ENCODE results near the gene SND1. TPM values are rescaled to one million over a fixed set of nuclear protein-coding genes. Genes with fewer than 3 reads are reported as not detected.
A peak's percentile ranks its signal among the peaks of the same experiment; 100 is the strongest.

Gene SND1
- total RNA-seq, 2 donors from 2014 or later = 246 to 256 TPM

- Mint-ChIP-seq H3K4me3 (no peak overlapping the region), H3K27ac (no peak overlapping the region), H3K36me3 (ENCODE audit: low read depth) (peaks cover 98% of the 10 kb centered on the region), H3K9me3 (no peaks in the 10 kb centered on the region), H3K4me1 (peaks cover 13% of the 10 kb centered on the region), H3K27me3 (no peaks in the 10 kb centered on the region)
- ATAC-seq (replicated peaks) = no peak
Measured at GRCh38 chr7:127713758-127714157, 61.8 kb downstream of the SND1 start.

DNA sequence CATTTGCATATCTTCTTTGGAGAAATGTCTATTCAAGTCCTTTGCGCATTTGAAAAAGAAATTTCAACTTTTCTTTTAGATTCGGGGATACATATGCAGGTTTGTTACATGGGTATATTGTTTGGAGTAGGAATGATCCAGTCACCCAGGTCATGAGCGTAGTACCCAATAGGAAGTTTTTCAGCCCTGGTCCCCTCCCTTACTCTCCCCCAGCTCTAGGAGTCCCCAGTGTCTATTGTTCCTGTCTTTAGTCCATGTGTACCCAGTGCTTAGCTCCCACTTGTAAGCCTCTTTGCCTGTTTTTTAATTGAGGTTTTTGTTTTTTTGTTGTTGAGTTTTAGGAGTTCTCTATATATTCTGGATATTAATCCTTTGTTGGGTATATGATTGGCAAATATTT, 63.3 kb downstream of the SND1 start:
- Mint-ChIP-seq H3K27me3 (no peaks in the 10 kb centered on the region), H3K36me3 (ENCODE audit: low read depth) (peaks cover 98% of the 10 kb centered on the region), H3K9me3 (no peaks in the 10 kb centered on the region), H3K4me3 (no peak overlapping the region), H3K27ac (no peak overlapping the region), H3K4me1 (peaks cover 20% of the 10 kb centered on the region)
- no peak for ATAC-seq (replicated peaks)

DNA sequence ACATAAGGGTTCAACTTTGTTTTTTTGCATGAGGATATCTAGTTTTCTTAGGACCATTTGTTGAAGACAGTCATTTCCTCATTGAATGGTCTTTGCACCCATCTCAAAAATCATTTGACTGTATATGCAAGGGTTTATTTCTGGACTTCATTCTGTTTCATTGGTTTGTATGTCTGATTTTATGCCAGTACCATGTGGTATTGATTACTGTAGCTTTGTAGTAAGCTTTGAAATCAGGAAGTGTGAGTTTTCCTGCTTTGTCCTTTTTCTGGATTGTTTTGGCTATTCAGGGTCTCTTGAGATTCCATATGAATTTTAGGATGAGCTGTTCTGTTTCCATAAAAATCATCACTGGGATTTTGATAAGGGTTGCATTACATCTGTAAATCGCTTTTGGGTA, 63.9 kb downstream of the SND1 start:
- Mint-ChIP-seq H3K27ac (no peak overlapping the region), H3K36me3 (ENCODE audit: low read depth) (peaks cover 98% of the 10 kb centered on the region), H3K4me3 (no peak overlapping the region), H3K27me3 (no peaks in the 10 kb centered on the region), H3K9me3 (no peaks in the 10 kb centered on the region), H3K4me1 (peaks cover 20% of the 10 kb centered on the region)
- ATAC-seq (replicated peaks) = no peak

GRCh38 chr7:127717502-127718339, 65.7 kb downstream of the SND1 start:
- Mint-ChIP-seq H3K9me3 (no peaks in the 10 kb centered on the region), H3K27ac (peak overlapping the region; percentile 56), H3K4me3 (no peak overlapping the region), H3K36me3 (ENCODE audit: low read depth) (peaks cover 98% of the 10 kb centered on the region), H3K27me3 (no peaks in the 10 kb centered on the region), H3K4me1 (peaks cover 16% of the 10 kb centered on the region)
- peak; percentile 91 for ATAC-seq (replicated peaks)

DNA sequence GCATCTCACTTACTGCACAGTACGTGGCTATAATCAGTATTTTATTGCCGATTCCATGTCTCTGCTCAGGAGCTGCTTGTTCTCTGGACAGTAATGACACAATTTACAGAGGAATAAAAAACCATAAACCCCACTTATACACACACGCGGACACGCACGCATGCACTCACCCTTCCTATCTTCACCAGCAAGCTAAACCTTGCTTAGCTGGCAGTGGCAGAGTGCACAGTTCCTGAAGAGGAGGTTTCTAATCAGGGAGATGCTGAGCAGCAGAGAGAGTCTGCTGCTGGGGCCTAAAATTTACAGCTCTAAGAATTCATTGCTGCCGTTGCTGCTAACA, 66.3 kb downstream of the SND1 start:
- no peak for ATAC-seq (replicated peaks)
- Mint-ChIP-seq H3K9me3 (no peaks in the 10 kb centered on the region), H3K4me1 (peaks cover 16% of the 10 kb centered on the region), H3K27ac (peak overlapping the region; percentile 56), H3K27me3 (no peaks in the 10 kb centered on the region), H3K4me3 (no peak overlapping the region), H3K36me3 (ENCODE audit: low read depth) (peaks cover 100% of the 10 kb centered on the region)

DNA sequence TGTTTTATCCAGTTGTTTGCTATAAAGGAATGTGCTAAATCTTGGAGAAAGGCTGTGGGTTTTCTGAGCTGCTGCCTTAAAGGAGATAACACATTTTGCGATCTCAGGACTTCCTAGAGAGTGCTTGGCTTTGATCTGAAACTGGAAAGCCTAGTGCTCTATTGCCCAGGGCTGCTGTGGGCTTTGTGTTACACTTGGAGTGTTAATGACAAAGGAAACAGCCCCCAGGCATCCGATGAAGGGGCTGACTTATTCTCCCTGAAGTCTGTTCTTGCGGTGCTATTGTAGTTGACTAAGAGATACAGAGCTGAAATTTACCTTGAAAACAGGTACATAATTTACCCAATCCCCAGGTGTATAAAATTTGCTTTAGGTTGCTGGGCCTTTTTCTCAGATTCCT, 74.5 kb downstream of the SND1 start:
- Mint-ChIP-seq H3K9me3 (no peaks in the 10 kb centered on the region), H3K4me1 (peaks cover 6% of the 10 kb centered on the region), H3K27me3 (no peaks in the 10 kb centered on the region), H3K27ac (no peak overlapping the region), H3K36me3 (ENCODE audit: low read depth) (peaks cover 100% of the 10 kb centered on the region), H3K4me3 (no peak overlapping the region)
- ATAC-seq (replicated peaks) = no peak

DNA sequence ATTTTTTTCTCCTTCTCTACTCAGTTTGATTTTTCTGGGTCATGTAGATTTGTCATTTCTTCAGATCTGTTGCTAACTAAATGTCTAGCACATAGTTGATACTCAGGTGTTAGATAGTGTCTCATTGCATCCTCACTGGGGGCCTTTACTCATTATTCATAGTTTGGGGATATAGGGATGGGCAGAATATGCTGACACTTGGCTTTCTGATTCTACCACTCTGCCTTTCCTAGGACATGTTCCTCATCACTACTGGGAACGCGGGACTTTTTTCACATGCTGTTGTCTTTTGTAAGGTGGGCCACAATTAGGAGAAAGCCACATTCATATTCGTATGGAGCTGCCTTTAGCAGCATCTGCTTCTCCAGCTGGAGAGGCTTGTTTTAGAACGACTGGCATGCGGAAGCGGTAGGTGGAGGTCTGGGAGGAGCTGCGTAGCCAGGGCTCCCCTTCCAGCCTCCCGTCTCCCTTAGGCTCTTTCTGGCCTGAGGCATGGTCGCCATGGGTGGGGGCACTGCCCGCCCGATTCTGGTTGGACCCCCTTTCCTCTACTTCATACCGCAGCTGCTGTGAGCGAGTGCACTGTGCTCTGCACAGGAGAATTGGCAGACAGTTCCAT, 78.8 kb downstream of the SND1 start:
- ATAC-seq (replicated peaks) = no peak
- no peaks in the 10 kb centered on the region for H3K9me3 Mint-ChIP-seq
- no peaks in the 10 kb centered on the region for H3K4me1 Mint-ChIP-seq
- no peak overlapping the region for H3K27ac Mint-ChIP-seq
- no peak overlapping the region for H3K4me3 Mint-ChIP-seq
- no peaks in the 10 kb centered on the region for H3K27me3 Mint-ChIP-seq
- peaks cover 97% of the 10 kb centered on the region for H3K36me3 Mint-ChIP-seq (ENCODE audit: low read depth)

DNA sequence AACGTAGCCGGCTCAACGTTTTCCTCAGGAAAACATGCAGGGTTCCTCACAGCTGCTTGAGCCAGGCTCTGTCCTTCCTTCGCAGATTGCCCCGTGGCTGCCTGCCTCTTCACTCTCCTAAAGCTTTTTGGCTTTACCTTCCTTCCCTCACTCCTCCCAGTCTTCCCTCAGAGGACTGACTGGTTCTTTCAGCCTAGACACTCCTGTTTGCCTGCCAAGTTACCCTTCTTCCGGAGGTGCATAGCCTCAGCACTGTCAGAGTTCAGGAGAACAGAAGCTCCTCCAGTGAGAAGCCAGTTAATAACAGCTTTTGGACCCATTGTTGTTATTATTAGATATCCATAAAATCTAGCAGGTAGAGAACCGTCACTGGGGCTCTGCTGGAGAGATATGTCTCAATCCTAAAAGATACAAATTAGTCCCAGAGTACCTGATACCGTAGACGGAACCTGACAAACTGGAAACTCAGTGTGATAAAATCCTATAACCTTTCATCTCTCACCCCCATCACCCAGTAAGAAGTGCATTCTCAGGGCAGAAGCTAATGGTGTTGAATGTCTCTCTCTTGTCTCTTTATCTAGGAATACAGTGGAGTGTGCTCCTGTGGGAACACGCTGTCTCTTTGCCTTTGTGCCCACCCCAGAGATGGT, 79.6 kb downstream of the SND1 start:
- Mint-ChIP-seq H3K27me3 (no peaks in the 10 kb centered on the region), H3K27ac (no peak overlapping the region), H3K4me3 (no peak overlapping the region), H3K9me3 (no peaks in the 10 kb centered on the region), H3K36me3 (ENCODE audit: low read depth) (peaks cover 97% of the 10 kb centered on the region), H3K4me1 (no peaks in the 10 kb centered on the region)
- no peak for ATAC-seq (replicated peaks)

DNA sequence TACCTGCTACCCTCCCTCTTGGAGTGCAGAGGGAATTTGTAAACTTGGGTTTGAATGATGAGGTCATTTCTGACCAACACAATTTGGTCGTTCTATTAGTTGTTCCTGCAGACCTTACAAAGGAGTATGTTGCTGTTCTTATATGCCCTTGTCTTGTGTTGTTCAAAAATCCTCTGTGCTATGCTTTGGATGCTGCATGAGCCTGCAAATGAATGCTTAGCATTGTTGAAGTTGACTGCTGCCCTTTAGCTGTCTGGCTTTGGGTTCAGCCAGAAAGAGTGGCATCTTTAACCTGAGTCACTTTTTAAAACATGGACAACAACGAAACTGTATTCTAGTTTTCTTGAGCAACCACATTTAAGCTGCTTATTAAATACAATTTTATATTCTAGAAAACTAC, 80.3 kb downstream of the SND1 start:
- ATAC-seq (replicated peaks) = no peak
- peaks cover 97% of the 10 kb centered on the region for H3K36me3 Mint-ChIP-seq (ENCODE audit: low read depth)
- H3K27me3 Mint-ChIP-seq = no peaks in the 10 kb centered on the region
- H3K9me3 Mint-ChIP-seq = no peaks in the 10 kb centered on the region
- H3K27ac Mint-ChIP-seq = no peak overlapping the region
- no peaks in the 10 kb centered on the region for H3K4me1 Mint-ChIP-seq
- H3K4me3 Mint-ChIP-seq = no peak overlapping the region

DNA sequence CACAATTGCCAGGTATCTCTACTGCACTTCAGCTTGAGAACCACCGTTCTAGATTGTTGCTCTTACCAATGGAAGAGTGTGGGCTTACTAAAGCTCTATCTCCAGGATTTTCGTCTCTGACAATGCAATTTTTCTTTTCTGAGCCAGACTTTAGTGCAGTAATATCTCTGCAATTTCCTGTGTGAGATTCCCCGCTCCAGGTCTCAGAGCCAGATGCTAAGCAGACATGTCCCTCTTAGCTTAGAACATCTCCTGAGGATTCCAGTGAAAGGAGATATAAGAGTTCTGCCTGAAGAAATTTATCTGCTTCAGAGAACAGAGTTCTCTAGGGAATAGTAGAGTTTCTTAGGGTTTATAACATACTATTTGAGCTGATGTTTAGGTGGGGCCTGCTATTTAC, 82.0 kb downstream of the SND1 start:
- Mint-ChIP-seq H3K4me3 (no peak overlapping the region), H3K27me3 (no peaks in the 10 kb centered on the region), H3K9me3 (no peaks in the 10 kb centered on the region), H3K27ac (no peak overlapping the region), H3K36me3 (ENCODE audit: low read depth) (peaks cover 97% of the 10 kb centered on the region), H3K4me1 (no peaks in the 10 kb centered on the region)
- no peak for ATAC-seq (replicated peaks)

- peaks cover 95% of the 10 kb centered on the region for H3K36me3 Mint-ChIP-seq (ENCODE audit: low read depth)
- no peaks in the 10 kb centered on the region for H3K27me3 Mint-ChIP-seq
- H3K9me3 Mint-ChIP-seq = no peaks in the 10 kb centered on the region
- no peak overlapping the region for H3K4me3 Mint-ChIP-seq
- H3K27ac Mint-ChIP-seq = no peak overlapping the region
- peaks cover 3% of the 10 kb centered on the region for H3K4me1 Mint-ChIP-seq
- ATAC-seq (replicated peaks) = no peak
Measured at GRCh38 chr7:127736511-127736910, 84.5 kb downstream of the SND1 start.

- Mint-ChIP-seq H3K4me3 (no peak overlapping the region), H3K27ac (peak overlapping the region; percentile 66), H3K9me3 (no peaks in the 10 kb centered on the region), H3K27me3 (no peaks in the 10 kb centered on the region), H3K36me3 (ENCODE audit: low read depth) (peaks cover 94% of the 10 kb centered on the region), H3K4me1 (peaks cover 20% of the 10 kb centered on the region)
- no peak for ATAC-seq (replicated peaks)
Measured at GRCh38 chr7:127738859-127739258, 86.9 kb downstream of the SND1 start.

- peaks cover 37% of the 10 kb centered on the region for H3K4me1 Mint-ChIP-seq
- ATAC-seq (replicated peaks) = no peak
Measured at GRCh38 chr7:127741764-127742375, 89.9 kb downstream of the SND1 start.

DNA sequence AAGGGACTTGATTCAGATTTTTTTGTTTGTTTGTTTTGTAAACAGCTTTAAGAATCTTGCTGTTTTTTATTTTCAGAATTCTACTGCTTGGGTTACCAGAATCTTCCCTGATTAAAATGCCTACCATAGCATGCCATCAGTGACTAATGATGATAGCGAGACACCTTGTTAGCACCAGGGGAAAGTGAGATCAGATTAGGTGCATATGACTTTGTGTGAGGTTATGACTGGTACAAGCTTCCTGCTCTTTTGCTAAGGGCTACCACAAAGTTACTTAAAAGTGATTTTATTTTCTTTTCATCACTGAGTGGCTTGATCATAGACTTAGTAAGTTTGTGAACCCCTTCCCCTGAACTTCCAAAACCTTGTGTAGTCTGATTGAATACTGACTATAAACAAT, 93.5 kb downstream of the SND1 start:
- ATAC-seq (replicated peaks) = peak; percentile 96
- H3K9me3 Mint-ChIP-seq = no peaks in the 10 kb centered on the region
- H3K27me3 Mint-ChIP-seq = no peaks in the 10 kb centered on the region
- H3K36me3 Mint-ChIP-seq (ENCODE audit: low read depth) = peaks cover 93% of the 10 kb centered on the region
- H3K4me1 Mint-ChIP-seq = peaks cover 60% of the 10 kb centered on the region
- H3K27ac Mint-ChIP-seq = peak overlapping the region; percentile 58
- H3K4me3 Mint-ChIP-seq = no peak overlapping the region

More at GRCh38 chr7:127741764-127742375, 89.9 kb downstream of the SND1 start:
- peak overlapping the region; percentile 49 for H3K27ac Mint-ChIP-seq
- H3K4me3 Mint-ChIP-seq = no peak overlapping the region
- H3K27me3 Mint-ChIP-seq = no peaks in the 10 kb centered on the region
- peaks cover 97% of the 10 kb centered on the region for H3K36me3 Mint-ChIP-seq (ENCODE audit: low read depth)
- H3K9me3 Mint-ChIP-seq = no peaks in the 10 kb centered on the region

Measured in activated T-helper 17 cell treated with anti-CD3 and anti-CD28 coated beads, Interleukin-2, amount 50 U/mL, for 72 hours (primary cell).